Ecto neural progenitor cell (in vitro differentiated cells): ENCODE data around the gene ZNF689.
A peak's percentile ranks its signal among the peaks of the same experiment; 100 is the strongest.
"Not testable (repeated sequence)": the region's sequence is repeated elsewhere in the genome, so short reads cannot be mapped to it uniquely, and the experiment has no call there.

Experiments used
- DNase-seq: peaks from one replicate; pipeline ENCODE4 v3.0.0-alpha.2; 2018; ENCODE audit warnings: low spot score

The ZNF689 gene

GRCh38 chr16:30600215-30600614 lies 10.0 kb downstream of the ZNF689 start:
- DNase-seq: no peak

DNA sequence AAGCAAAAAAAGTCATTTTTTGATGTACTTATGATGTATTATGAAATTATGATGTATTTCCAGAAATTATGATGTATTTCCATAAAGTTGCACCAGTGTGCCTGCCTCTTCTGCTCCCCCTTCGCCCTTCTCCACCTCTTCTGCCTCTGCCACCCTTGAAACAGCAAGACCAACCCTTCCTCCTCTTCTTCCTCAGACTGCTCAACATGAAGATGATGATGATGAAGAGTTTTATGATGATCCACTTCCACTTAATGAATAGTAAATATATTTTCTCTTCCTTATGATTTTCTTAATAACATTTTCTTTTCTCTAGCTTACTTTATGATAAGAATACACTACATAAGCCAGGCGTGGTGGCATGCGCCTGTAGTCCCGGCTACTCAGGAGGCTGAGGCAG lies 17.3 kb downstream of the ZNF689 start:
- DNase-seq: no peak

DNA sequence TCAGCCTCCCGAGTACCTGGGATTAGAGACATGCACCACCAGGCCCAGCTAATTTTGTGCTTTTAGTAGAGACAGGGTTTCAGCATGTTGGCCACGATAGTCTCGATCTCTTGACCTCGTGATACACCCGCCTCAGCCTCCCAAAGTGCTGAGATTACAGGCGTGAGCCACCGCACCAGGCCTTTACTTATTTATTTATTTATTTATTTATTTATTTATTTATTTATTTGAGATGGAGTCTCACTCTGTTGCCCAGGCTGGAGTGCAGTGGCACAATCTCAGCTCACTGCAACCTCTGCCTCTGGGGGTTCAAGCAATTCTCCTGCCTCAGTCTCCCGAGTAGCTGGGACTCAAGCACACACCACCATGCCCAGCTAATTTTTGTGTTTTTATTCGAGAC lies 19.3 kb downstream of the ZNF689 start:
- not testable (repeated sequence) for DNase-seq

GRCh38 chr16:30589582-30589981 lies 20.6 kb downstream of the ZNF689 start:
- not testable (repeated sequence) for DNase-seq

DNA sequence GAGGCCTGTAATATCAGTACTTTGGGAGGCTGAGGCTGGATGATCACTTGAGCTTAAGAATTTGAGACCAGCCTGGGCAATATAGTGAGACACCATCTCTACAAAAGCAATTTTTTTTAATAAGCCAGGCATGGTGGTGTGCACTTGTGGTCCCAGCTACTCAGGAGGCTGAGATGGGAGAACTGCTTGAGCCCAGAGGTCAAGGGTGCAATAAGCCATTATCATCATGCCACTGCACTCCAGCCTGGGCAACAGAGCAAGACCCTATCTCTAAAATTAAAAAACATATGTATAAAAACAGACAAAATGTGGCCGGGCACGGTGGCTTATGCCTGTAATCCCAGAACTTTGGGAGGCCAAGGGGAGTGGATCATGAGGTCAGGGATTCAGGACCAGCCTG lies 21.5 kb downstream of the ZNF689 start:
- DNase-seq: no peak

DNA sequence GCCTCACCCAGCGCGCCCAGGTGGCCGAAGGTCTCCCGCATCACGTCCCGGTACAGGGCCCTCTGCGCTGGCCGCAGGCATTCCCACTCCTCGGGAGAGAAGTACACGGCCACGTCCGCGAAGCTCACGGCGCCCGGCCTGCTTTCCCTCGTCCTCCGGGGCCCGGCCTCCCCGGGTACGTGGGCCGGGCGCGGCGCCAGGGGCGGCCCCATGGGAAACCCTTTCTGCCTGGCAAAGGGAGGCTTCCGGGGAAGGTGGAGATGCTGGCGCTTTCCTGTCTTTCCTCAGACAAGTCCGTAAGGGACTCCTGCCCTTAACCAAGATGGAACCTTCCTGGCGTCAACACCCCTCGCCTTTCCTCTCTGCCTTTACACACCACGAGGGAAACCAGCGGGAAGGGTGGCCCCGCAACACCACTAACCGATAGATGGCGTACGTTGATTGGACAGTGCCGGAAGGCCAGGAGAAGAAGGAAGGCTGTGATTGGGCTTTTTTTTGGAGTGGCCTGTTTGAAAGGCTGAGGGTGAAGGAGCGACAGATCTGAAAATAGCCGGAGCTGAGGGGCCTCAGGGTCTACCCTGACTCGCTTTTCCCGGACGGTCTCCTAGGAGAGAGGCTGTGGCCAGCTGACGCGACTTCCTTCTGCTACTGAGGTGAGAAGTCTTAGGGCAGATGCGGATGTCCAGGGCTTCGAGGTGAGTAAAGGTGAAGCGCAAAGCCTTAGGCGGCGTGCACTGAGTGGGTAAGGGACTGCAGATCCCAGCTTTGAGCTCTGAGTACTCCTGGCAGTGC lies 24.6 kb downstream of the ZNF689 start, which contains the start of gene ZNF785:
ZNF785 (minus strand) TSS at position 298 of the 792 bp plus-strand sequence; CDS start at position 212, 86 bp downstream.
- peak; percentile 96 for DNase-seq

GRCh38 chr16:30585022-30585399 lies 25.2 kb downstream of the ZNF689 start:
- no peak for DNase-seq

DNA sequence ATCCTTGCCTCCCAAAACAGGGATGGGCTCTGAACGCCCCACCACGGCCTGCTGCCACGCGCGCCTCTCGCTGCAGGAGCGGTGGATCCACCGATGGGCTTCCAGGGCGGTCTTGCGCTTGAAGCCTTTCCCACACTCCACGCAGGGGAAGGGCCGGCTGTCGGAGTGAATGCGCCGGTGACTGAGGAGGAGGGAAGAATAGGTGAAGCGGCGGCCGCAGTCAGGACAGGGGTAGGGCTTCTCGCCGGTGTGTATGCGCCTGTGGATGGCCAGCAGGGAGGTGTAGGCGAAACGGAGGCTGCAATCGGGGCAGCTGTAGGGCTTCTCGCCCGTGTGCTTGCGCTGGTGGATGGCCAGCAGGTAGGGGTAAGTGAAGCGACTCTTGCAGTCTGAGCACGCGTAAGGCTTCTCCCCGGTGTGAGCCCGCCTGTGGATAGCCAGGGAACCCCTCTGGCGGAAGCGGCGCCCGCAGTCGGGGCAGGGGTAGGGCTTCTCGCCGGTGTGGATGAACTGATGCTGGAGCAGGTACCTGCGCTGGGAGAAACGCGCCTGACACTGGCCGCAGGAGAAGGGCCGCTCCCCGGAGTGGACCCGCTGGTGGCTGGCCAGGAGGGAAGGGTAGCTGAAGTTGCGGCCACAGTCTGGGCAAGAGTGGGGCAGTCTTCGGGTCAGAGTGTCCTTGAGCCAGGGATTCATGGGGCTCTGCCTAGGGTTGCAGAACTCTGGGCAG lies 27.4 kb downstream of the ZNF689 start:
- no peak for DNase-seq

DNA sequence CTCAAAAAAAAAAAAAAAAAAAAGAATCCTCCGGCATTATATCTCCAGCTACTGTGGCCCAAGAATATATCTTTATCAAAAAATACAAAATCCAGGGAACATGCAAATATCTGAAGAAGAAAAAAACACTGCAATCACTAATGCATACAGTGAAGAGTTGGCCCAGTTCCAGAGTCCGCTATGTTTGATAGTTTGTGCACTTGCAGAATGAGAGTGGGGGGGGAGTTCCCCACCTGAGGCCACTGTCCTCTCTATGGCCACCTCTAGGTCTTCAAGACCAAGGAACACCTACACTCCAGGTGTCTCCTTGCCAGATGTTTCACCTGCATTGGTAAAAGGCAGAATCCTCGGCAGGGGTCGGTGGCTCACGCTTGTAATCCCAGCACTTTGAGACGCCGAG lies 28.7 kb downstream of the ZNF689 start:
- no peak for DNase-seq

DNA sequence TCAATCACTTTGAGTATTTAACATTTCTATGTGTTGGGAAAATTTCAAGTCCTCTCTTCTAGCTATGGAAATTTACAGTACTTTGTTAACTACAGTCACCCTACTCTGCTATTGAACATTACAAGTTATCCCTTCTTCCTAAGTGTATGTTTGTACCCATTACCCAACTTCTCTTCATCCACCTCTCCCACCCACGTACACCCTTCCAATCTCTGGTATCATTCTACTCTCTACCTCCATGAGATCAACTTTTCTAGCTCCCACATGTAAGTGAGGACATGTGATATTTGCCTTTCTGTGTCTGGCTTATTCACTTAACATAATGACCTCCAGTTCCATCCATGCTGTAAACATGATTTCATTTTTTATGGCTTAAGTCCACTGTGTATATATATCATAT lies 35.5 kb downstream of the ZNF689 start:
- DNase-seq: no peak

DNA sequence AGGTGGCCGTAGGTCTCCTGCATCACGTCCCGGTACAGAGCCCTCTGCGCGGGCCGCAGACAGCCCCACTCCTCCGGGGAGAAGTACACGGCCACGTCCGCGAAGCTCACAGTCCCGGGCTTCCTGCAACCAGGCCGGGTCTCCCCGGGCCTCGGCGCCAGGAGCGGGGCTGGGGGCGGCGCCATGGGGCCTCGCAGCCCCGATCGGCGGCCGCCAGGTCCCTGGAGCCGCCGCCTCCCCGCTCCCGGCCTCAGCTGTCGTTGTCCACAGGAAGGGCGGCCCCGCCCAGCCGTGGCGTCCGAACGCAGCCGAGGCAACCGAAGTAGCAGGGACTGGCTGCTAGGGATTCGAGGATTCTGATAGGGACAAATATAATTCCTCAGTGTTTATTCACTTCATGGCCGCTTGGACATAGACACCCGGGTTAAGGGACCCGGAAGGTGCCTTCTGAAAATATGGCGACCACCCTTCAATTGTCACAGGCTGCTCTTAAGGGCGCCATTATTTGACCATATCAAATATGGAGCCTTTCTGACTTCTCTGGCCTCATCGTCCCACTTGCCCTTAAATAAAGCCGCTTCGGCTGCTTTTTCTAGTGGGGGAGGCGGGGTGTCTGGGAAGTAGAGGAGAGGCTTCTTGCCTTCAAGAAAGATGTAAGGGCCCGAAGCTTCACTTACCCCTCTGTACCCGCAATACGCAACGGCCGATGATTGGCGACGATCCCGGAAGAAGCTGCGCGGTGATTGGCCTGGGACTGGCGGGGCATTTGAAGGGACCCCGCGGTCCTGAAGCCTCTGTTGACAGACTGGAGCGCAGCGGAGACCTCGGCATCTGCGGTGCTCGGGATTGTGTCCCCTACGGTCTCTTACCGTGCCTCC lies 38.5 kb downstream of the ZNF689 start, which contains the start of gene ZNF688:
ZNF688 (minus strand) TSS at position 270 of the 878 bp plus-strand sequence; CDS start at position 185, 85 bp downstream.
- DNase-seq: peak; percentile 95

DNA sequence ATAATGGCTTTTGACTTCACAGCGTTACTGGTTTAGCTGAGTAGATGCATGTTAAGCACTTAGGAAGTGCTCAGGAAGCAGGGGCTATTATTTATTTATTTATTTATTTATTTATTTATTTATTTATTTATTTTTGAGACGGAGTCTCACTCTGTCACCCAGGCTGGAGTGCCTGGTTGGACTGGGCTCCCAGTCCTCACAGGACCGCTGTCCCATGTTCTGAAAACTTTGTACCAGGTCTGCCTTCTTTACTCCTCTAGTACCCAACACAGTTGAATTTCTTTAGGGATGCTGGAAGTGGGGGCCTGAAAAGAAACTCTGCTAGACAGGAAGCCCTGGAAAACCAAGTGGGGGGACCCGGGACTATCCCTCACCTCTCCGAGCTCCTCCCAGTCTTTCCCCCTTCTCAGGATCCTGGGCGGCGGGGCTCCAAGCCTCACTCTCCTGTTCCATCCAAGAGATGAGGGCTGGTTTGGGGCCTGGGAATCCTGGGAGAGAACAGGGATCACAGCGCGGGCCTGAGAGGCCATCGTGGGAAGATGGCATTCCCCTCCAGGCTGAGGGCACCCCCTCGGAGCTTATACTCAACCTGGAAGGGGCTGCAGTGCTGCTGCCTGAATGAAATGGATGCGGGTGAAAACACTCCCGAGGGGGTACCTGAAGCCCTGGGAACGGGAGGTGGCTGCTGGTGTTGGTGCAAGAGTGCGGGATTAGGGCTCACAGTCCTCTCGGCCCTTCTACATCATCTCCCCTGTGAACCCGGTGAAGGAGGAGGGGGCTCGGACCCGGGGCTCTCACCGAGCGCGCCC lies 39.3 kb downstream of the ZNF689 start:
- DNase-seq: peak; percentile 61

- no peak for DNase-seq
These were observed 40.2 kb downstream of the ZNF689 start for GRCh38 chr16:30569746-30570635.

- no peak for DNase-seq
These were observed 40.9 kb downstream of the ZNF689 start for GRCh38 chr16:30569281-30569680.

DNA sequence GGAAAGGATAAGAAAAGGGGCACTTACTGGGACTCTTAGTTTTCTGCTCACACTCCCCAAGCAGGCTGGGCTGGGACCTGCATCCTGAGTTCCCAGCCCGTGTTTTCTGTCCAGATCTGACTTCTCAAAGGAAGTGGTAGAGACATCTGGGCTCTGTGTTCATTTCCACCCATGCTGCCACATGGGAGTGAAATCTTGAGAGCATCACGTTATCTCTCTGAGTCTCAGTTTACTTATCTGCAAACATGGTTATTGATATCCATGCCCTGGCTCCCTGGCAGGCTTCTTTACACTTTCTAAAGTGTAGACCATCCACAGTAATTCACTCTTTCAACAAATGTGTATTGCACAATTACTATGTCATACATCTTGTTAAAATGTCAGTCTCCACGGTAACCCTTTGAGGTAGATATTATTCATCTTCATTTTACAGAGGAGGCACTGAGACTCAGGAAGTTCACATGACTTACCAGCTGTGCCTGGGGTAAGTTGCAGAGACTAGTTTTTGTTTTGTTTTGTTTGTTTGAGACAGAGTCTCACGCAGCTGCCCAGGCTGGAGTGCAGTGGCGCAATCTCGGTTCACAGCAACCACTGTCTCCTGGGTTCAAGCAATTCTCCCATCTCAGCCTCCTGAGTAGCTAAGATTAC lies 42.1 kb downstream of the ZNF689 start:
- no peak for DNase-seq

DNA sequence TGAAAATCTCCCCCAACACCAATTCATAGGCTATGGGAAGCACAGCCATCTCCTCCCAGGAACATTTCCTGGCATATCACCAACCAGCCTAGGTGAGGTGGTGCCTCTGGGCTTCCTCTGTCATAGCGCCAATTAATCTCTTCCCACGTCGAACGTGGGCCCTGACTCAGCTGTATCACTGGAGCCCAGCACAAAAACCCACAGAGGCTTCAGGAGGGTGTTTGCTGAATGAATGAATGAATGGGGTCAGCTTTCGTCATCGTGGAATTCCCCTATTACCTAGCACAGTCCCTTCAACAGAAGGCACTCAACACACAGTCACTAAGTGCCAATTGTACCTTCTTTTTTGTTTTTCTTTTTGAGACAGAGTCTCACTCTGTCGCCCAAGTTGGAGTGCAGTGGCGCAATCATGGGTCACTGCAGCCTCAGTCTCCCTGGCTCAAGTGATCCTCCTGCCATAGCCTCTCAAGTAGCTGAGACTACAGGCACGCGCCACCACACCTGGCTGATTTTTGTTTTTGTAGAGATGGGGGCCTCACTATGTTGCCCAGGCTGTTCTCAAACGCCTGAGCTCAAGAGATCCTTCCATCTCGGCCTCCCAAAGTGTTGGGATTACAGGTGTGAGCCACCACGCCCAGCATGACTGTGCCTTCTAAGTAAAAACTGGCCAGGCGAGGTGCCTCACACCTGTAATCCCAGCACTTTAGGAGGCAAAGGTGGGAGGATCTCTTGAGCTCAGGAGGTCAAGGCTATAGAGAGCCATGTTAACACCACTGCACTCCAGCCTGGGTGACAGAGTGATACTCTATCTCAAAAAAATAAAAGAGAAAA lies 42.8 kb downstream of the ZNF689 start:
- no peak for DNase-seq

DNA sequence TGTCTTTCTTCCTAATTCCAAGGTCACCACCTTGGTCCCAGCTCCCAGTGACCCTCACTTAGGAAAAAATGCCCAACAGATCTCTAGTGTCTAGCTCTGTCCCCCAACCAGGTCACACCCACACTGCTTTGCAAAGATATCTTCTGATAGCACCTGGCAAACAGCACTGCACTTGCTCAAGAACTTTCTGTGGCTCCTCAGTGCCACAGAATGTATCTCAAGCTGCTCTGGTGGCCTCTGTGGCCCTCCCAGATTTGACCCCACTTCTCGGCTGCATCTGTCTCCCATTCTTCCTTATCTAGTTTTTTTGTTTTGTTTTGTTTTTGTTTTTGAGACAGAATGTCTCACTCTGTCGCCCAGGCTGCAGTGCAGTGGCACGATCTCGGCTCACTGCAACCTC lies 43.7 kb downstream of the ZNF689 start:
- no peak for DNase-seq

DNA sequence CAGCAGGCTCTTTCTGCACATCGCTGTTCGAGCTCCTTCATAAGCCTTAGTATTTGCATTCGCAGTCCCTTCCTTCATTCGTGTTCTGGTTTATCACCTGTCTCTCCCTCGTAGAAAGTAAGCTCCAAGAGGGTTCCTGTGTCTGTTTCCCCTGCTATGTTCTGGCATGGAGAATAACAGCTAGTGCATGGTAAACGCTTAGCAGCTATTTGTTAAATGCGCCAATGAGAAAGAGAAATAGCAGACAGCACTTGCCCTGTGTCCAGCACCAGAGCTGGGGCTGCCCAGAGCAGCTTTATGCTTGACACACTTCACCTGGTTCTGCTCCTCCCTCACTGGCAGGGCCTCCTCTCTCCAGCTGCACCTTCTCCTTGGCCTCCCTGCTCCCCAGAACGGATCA lies 44.2 kb downstream of the ZNF689 start:
- DNase-seq: no peak

GRCh38 chr16:30565526-30565925 lies 44.7 kb downstream of the ZNF689 start:
- DNase-seq: no peak
